ENCODE results near the gene ATP5F1B. TPM values are rescaled to one million over a fixed set of nuclear protein-coding genes. Genes with fewer than 3 reads are reported as not detected.

The ATP5F1B gene
- total and polyA plus RNA-seq, 2 of the 8 experiments (the other 6 are each of a cell fraction or from before 2014, with no cell fraction given) = 900 to 1,522 TPM

- no peak overlapping the region for H2AFZ ChIP-seq (ENCODE audit: low read length)
- no peak overlapping the region for H4K91ac ChIP-seq (replicated peaks; ENCODE audit: insufficient read length, low read length)
- H3K23ac ChIP-seq (ENCODE audit: insufficient read length) = no peak overlapping the region
- no peaks in the 10 kb centered on the region for H3K9me3 ChIP-seq (ENCODE audit: insufficient read depth in 2 of 2, low read depth in 1 of 2, low read length in 1 of 2)
- no peak overlapping the region for H2BK15ac ChIP-seq (ENCODE audit: low read length)
- H3K56ac ChIP-seq (replicated peaks; ENCODE audit: insufficient read length, low read depth, low read length) = no peak overlapping the region
- DNase-seq (ENCODE audit: low read depth in 1 of 2, low spot score in 2 of 2) (no peak), FAIRE-seq (no peak)
- CTCF ChIA-PET (ENCODE audit: partially characterized antibody) = interaction anchor here (0.7 to 15.9 kb wide), 14 partner anchors 9 to 623 kb away, joined by 3 to 279 read pairs (median 6); partner anchors contain the start of gene RBMS2
- H2BK120ac ChIP-seq (replicated peaks; ENCODE audit: low read depth, low read length) = no peak overlapping the region
- H3K79me1 ChIP-seq (ENCODE audit: low read depth, low read length) = no peaks in the 10 kb centered on the region
- TF ChIP-seq ATF2 (IDR thresholded peaks at IDR 0.05; ENCODE audit: low read length) (no peak), JUN (IDR thresholded peaks at IDR 0.05; ENCODE audit: low read depth, low read length) (no peak)
- H4K5ac ChIP-seq (ENCODE audit: insufficient read length, low read depth, low read length) = no peak overlapping the region
- no peak overlapping the region for H3K14ac ChIP-seq (ENCODE audit: insufficient read length)
- no peak overlapping the region for H2AK5ac ChIP-seq (ENCODE audit: low read depth, low read length)
- H4K8ac ChIP-seq (ENCODE audit: extremely low read depth, insufficient read depth, low read length) = no peak overlapping the region
- H2BK5ac ChIP-seq (ENCODE audit: low read depth, low read length) = no peak overlapping the region
- POLR2A ChIA-PET (ENCODE audit: partially characterized antibody) = interaction anchor here (1.0 to 2.9 kb wide), 5 partner anchors 10 to 75 kb away, joined by 3 to 10 read pairs (median 7); no protein-coding TSS in a partner anchor
- H3K27ac ChIP-seq (ENCODE audit: low read depth, low read length) = no peak overlapping the region
- peaks cover 7 to 16% (median 10%) of the 10 kb centered on the region in 4 experiments; a peak in 6 of 7 replicates for H3K4me1 ChIP-seq (replicated peaks in 1 of 4; ENCODE audit: control insufficient read depth in 3 of 4, insufficient read depth in 4 of 4, low read length in 3 of 4)
- H3K79me2 ChIP-seq (ENCODE audit: control insufficient read depth in 1 of 2, insufficient read depth in 2 of 2, low read length in 2 of 2) = no peaks in the 10 kb centered on the region
- no peaks in the 10 kb centered on the region for H3K23me2 ChIP-seq (ENCODE audit: low read depth, low read length)
- H3K18ac ChIP-seq (ENCODE audit: extremely low read depth, low read length) = no peak overlapping the region
- H2BK12ac ChIP-seq (ENCODE audit: low read depth, low read length) = no peak overlapping the region
- H3K27me3 ChIP-seq (replicated peaks in 1 of 4; ENCODE audit: control insufficient read depth in 3 of 4, extremely low read depth in 1 of 4, insufficient read depth in 3 of 4, low read length in 3 of 4) = no peaks in the 10 kb centered on the region
- H4K20me1 ChIP-seq (replicated peaks in 1 of 2; ENCODE audit: control insufficient read depth in 1 of 2, insufficient read depth in 2 of 2, low read length in 2 of 2) = peaks cover 0 to 2% of the 10 kb centered on the region in 2 experiments
- H3K9ac ChIP-seq (replicated peaks in 1 of 4; ENCODE audit: extremely low read depth in 1 of 4, low read depth in 3 of 4, low read length in 3 of 4) = no peak overlapping the region
- no peak overlapping the region for H3K4me2 ChIP-seq (ENCODE audit: insufficient read depth in 1 of 2, low read depth in 2 of 2, low read length in 2 of 2)
- H2BK20ac ChIP-seq (ENCODE audit: low read length) = no peak overlapping the region
- no peak overlapping the region for H3K4me3 ChIP-seq (ENCODE audit: extremely low read depth in 1 of 4, insufficient read depth in 2 of 4, low read depth in 3 of 4, low read length in 4 of 4)
- no peak overlapping the region for H3K4ac ChIP-seq (replicated peaks; ENCODE audit: insufficient read length, low read depth, low read length)
- H3K36me3 ChIP-seq (ENCODE audit: control insufficient read depth in 2 of 4, insufficient read depth in 4 of 4, low read length in 3 of 4) = peaks cover 0 to 6% (median 3%) of the 10 kb centered on the region in 4 experiments; a peak in 5 of 8 replicates
Observed at GRCh38 chr12:56591961-56592360, 53.8 kb downstream of the ATP5F1B start.
